Activated T-cell treated with anti-CD3 and anti-CD28 coated beads for 24 hours (primary cell): ENCODE data around the gene TRIP12.
"Not testable (repeated sequence)": the region's sequence is repeated elsewhere in the genome, so short reads cannot be mapped to it uniquely, and the experiment has no call there.

Experiments used
- DNase-seq: peaks from one replicate; pipeline ENCODE4 v3.0.0-alpha.2; 2020; ENCODE audit warnings: low read depth

TRIP12 gene

DNA sequence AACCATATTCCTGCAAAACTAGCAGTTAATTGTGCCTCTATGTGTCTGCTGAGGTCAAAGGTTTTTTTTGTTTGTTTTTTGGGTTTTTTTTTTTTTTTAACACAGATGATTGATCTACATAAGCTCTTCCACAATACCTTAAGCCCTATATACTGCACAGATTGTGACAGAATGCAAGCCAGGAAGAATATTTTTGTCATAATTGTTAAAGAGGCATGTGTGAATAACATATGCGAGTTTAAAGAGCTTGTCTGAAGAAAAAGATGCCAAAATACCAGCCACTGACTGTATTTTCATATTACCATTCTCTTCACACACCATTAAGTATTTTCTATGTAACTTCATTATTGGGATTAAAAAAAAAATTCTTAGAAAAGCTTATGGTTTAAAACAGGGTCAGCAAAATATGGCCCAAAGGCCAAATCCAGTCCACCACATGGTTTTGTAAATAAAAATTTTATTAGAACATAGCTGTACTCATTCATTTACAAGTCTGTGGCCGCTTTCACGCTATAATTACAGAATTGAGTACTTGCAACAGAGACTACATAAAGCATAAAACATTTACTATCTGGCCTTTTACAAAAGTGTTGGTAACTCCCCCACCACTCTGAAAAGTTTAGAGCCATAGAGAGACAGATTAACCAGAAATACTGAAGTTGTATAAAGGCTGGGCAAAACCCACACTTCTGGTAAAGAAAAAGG lies 89.9 kb downstream of the TRIP12 start:
- DNase-seq, result no peak

DNA sequence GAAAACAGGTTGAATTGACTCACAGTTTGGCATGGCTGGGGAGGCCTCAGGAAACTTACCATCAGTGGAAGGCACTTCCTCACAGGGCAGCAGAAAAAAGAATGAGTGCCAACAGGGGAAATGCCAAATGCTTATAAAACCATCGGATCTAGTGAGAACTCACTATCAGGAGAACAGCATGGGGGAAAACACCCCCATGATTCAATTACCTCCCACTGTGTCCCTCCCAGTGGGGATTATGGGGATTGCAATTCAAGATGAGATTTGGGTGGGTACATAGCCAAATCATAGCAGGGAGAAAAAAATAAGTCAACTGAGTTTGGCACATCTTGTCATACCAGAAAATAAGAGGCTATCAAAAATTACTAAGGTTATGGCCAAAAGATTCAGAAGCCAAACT lies 96.3 kb downstream of the TRIP12 start:
- DNase-seq, result no peak

GRCh38 chr2:229821316-229821715 lies 100.5 kb downstream of the TRIP12 start:
- DNase-seq, result no peak

- no peak for DNase-seq
Observed at GRCh38 chr2:229818230-229818629, 103.6 kb downstream of the TRIP12 start.

- DNase-seq, result no peak
Observed at GRCh38 chr2:229815858-229816257, 106.0 kb downstream of the TRIP12 start.

DNA sequence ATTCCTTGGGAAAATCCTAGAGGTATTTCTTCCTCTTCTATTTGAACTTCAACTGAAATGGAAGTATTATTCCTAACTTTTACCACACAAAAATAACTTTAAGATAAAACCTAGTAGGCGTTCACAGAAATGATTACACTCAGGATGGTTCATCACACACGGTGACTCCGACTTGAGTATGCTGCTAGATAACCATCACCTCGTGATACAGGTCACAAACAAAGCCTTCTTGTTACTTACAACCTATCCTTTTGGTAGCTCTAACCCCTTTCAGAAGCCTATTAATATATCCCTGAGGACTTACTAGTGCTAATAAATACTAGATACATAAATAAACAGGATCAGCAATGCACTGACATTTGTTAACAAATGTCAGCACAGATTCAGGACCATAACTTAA lies 106.5 kb downstream of the TRIP12 start:
- DNase-seq, result no peak

DNA sequence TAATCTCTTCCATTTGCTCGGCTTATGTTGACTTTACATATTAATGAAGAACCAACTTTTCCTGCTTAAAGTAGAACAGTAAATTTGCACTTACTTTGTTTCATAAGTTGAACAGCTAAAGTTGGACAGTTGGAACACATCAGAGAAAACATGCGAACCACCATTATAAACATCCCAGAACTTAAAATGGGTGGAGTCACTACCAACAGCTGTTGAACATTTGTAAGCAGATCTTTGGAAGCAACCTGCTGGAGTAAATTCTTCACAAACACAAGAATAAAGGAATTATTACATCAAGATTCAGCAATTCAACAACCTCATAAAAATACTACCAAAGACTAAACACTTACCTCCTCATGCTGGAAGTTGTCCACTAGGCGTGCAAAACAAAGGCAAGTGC lies 111.0 kb downstream of the TRIP12 start:
- no peak for DNase-seq

- DNase-seq, result no peak
Observed at GRCh38 chr2:229805559-229805958, 116.2 kb downstream of the TRIP12 start.

- no peak for DNase-seq
Observed at GRCh38 chr2:229802785-229803184, 119.0 kb downstream of the TRIP12 start.

DNA sequence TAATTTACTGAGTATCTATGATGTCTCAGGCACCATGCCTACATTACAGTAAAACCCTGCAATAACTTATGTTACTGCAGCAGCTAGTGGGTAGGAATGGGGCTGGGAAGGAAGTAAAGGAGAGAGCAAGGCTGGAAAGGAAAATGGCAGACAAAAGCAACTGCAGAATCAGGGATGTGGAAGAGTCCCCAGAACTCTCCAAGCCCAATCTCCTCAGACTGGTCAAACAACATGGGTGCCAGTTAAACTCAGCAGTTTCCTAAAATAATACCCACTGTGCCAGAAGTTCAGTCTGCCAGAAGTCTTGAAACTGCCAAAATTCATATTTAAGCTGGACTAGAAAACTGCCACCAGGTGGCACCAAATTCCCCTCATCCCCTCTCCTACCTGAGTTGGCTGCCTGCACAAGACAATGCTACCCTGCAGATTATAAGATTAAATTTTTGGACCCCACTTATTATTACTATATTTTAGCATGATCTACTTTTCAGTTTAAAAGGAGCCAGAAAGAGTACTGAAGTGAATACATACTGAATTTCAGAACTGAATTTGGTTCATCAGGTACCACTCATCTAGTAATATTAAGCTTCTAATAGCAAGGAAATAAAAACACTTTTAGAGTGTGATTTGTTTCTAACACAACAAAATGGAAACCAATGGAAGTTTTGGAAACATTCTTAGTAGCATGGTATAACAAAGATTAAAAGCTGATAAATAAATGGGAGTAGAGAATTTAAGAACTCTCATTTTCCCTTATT lies 120.6 kb downstream of the TRIP12 start:
- peak; percentile 59 for DNase-seq

DNA sequence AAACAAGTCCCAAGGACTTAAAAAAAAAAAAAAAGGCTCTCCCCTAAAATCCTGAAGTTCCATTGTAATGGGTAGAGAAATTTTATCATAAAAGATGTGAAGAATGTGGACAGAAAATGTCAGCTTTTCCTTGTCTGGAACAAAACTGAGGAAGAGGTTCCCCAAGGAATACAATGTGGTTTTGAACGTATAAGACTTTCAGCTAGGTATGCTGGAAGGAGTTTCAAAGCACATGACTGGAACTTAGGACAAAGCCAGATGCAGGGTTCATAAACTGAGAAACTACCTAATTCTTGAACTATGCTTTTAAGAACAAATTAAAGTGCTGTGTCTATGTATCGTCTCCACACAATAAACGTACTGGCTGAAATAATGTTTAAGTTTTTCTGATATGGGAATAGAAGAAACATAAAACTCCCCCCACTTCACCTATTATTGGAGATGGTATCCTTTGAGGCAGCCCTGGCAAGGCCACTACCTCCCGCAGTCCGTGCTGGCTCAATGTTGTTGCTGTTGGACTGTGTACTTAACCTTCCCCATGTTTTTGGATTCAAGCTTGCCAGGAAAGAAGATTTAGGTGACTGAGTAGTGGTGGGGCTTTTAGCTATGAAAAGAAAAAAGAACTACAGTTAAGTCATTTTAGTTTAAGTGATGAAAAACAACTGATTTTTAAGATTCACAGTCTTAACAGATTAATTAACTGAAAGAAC lies 123.2 kb downstream of the TRIP12 start:
- DNase-seq, result no peak

DNA sequence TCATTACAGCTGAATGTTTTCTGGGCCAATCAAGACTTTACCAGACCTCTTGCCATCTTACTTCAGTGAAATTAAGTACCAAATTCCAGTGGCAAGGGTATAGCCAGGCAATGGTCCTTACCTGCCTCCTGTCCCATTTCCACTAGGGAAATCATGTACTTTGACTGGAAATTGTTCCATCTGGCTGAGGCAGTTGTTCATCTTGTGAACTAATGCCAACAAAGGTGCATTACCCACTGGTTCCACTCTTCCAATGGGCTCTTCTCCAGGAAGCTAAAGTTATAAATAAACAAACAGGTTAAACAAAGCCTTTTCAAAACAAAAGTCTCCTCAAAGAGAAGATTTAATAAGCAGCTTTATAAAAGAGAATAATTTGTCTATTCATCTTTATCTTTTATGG lies 126.8 kb downstream of the TRIP12 start:
- DNase-seq, result no peak

DNA sequence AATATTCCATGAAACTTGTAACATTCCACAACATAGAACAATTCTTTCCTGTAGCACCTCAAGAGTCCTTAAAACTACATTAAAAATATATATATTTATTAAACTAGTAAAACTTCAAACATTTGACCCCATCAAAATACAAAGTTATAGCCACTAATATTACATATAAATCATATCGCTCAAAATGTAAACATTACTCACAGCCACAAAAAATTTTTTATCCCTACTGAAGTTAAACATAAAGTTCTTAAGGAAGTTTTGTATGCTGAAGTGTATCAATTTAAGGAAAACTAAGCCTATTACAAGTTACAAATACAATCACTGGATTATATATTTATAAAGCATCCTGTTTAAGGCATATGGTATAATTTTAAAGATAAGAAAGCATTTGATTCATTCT lies 127.2 kb downstream of the TRIP12 start:
- no peak for DNase-seq

GRCh38 chr2:229786289-229786688 lies 135.5 kb downstream of the TRIP12 start:
- not testable (repeated sequence) for DNase-seq

DNA sequence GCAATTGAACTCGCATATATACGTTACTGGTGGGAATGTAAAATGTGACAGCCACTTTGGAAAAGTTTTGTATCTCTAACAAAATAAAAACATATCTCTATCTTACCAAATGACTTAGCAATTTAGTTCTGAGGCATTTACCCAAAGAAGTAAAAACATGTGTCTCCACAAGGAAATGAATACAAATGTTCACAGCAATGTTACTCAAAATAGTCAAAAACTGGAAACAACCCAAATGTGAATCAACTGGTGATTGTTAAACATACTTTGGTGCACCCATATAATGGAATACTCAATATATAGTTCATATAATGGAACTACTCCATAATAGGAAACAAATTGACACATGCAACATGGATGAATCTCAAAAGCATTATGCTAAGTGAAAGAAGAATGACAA lies 137.0 kb downstream of the TRIP12 start:
- DNase-seq, result no peak

DNA sequence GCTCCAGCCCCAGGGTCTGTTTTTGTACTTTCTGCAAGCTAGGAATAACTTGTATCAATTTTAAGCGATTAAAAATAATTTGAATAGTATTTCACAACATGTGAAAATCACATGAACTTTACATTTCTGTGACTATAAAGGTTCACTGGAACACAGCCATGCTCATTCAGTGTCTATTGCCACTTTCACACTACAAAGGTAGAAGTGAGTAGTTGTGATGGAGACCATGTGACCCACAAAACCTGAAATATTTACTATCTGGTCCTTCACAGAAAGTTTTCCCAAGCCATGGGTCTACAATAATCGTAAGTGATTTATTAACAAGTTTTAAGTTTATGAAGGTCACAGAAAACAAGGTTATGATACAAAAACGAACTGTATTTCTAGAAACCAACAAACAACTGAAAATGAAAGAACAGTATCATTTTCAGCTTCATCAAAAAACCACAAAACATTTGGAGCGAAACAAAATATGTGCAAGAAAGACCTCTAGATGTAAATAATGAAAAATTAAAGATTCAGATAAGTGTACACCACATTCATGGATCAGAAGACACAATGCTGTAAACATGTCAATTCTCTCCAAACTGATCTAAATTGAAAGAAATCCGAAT lies 138.6 kb downstream of the TRIP12 start:
- no peak for DNase-seq

- no peak for DNase-seq
Observed at GRCh38 chr2:229780856-229781773, 140.7 kb downstream of the TRIP12 start.

DNA sequence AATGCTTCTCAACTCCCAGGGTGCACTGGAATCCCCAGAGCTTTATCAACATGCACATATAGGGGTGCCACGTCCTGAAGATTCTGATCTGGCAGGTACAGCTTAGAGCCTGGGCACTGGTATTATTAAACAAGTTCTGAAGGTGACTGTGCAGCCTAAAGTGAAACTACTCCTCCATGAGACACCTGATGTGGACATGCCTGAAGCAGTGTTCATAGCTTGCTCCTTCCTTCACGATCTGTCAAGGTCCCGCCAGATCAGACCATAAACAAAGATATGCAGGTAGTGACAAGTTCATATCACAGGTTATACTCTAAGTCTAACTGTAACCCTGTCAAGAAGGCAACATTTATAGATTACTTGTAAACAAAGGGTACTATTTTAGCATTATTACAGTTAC lies 142.2 kb downstream of the TRIP12 start:
- DNase-seq, result no peak

DNA sequence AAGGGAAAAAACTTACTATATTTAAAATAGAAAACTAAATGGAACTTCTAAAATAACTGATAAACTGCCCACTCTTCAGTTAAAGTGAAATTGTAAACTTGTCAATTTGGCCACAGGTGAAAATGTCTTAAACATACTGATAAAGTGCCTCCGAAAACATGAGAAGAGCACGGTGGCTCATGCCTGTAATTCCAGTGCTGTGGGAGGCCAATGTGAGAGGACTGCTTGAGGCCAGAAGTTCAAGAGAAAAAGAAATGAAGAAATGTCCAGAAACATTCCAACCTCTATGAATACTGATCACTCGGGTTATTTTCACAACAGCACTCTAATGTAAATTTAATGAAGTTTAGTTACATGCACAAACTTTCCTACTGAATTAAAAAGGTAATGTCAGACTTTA lies 144.1 kb downstream of the TRIP12 start:
- DNase-seq, result no peak

GRCh38 chr2:229775614-229776313 lies 146.0 kb downstream of the TRIP12 start:
- no peak for DNase-seq

DNA sequence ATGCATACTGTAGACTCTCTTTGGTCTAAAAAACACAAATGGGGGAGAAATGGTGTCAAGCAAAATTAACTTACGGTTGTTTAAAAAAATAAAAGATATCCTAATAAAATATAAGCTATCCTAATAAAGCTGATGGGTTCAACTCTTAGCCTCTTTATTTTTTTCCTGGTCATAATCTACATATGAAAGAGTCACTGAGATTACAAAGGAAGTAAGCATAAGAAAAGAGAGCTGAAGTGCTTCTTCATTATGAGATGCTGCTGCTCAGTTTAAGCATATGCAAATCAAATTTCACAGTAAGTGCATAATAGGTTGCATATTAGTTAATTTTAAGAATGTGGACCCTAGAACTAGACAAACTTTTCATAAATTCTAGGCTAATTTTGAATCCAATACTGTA lies 147.6 kb downstream of the TRIP12 start:
- DNase-seq, result no peak
